Measurements from ENCODE around the gene CIC. TPM values are rescaled to one million over a fixed set of nuclear protein-coding genes. Genes with fewer than 3 reads are reported as not detected.

Gene CIC
- total and polyA plus RNA-seq, 9 of the 15 experiments (the other 6 are each of a cell fraction or from before 2014, with no cell fraction given): 0.07 to 44.7 (median 8.6) TPM

GRCh38 chr19:42270346-42271044 lies 1.4 kb downstream of the CIC start:
- BruUV-seq (replicated peaks): no TSS peak
- TF ChIP-seq TAF1 (IDR thresholded peaks at IDR 0.05; ENCODE audit: control insufficient read depth, extremely low read depth, insufficient read depth, low read length, severe bottlenecking) (peak; percentile 21), NR3C1 (CRISPR knock-in tag; IDR thresholded peaks at IDR 0.05) (no peak), POLR2G (IDR thresholded peaks at IDR 0.05; ENCODE audit: low read depth, low read length) (peak; percentile 31; the same call in 1 of the 2 replicates), CREM (IDR thresholded peaks at IDR 0.05; ENCODE audit: low read depth) (peak; percentile 47; the same call in 1 of the 2 replicates), ZNF707 (CRISPR knock-in tag; conservative IDR thresholded peaks at IDR 0.05) (no peak), ATF3 (IDR thresholded peaks at IDR 0.05) (0 out of 2 replicates have a peak, but pooled peaks have one; percentile 28), ATF3 (CRISPR knock-in tag; conservative IDR thresholded peaks at IDR 0.05) (no peak), ARID1B (IDR thresholded peaks at IDR 0.05) (peak; percentile 23; the same call in 1 of the 2 replicates), FOXO4 (CRISPR knock-in tag; IDR thresholded peaks at IDR 0.05) (no peak), MTA3 (IDR thresholded peaks at IDR 0.05; ENCODE audit: borderline replicate concordance) (0 out of 2 replicates have a peak, but pooled peaks have one; percentile 33), ZBTB34 (CRISPR knock-in tag; IDR thresholded peaks at IDR 0.05) (no peak), HMGN3 (IDR thresholded peaks at IDR 0.05; ENCODE audit: borderline replicate concordance, extremely low read depth, insufficient read length, low read depth, low read length) (no peak), CREB3L1 (IDR thresholded peaks at IDR 0.05; ENCODE audit: borderline replicate concordance, low read depth) (0 out of 2 replicates have a peak, but pooled peaks have one; percentile 15)

More at GRCh38 chr19:42270346-42271044, 1.4 kb downstream of the CIC start:
- no peak for ATAC-seq
- H3K27ac ChIP-seq (ENCODE audit: extremely low read depth, low read depth, low read length): peak overlapping the region; percentile 91
- in situ Hi-C loops (cut with MboI): no loop called here
- H3K9me3 ChIP-seq (replicated peaks; ENCODE audit: control insufficient read depth, insufficient read depth, low read depth, low read length): no peaks in the 10 kb centered on the region
- DNase-seq (ENCODE audit: extremely low read depth in 1 of 4, low spot score in 3 of 4): peak in 2 of 4 experiments; percentile 42 to 62
- peak overlapping the region; percentile 97 to 99 for H3K9ac ChIP-seq (ENCODE audit: insufficient read depth in 1 of 2, low read depth in 2 of 2, low read length in 2 of 2)
- POLR2A ChIA-PET: interaction anchor here (0.7 to 2.9 kb wide), 7 partner anchors 9 to 408 kb away, joined by 3 to 16 read pairs (median 4); no protein-coding TSS in a partner anchor
- H3K79me2 ChIP-seq (ENCODE audit: control insufficient read depth, insufficient read depth, low read length): peaks cover 32% of the 10 kb centered on the region
- H2AFZ ChIP-seq (ENCODE audit: low read depth, low read length): peak overlapping the region; percentile 53
- no peaks in the 10 kb centered on the region for H3K9me1 ChIP-seq (ENCODE audit: control insufficient read depth, insufficient read depth, low read length)
- CTCF ChIA-PET (ENCODE audit: low intra/inter-chr PET ratio): no interaction called here
- no peaks in the 10 kb centered on the region for H4K20me1 ChIP-seq (replicated peaks; ENCODE audit: control insufficient read depth, insufficient read depth, low read length)
- intact Hi-C loops (cut with micrococcal nuclease): no loop called here
- H3K4me1 ChIP-seq (replicated peaks in 1 of 2; ENCODE audit: control insufficient read depth in 2 of 2, insufficient read depth in 2 of 2, low read length in 2 of 2): peaks cover 17 to 56% of the 10 kb centered on the region in 2 experiments
- no peaks in the 10 kb centered on the region for H3K27me3 ChIP-seq (ENCODE audit: control insufficient read depth in 2 of 2, insufficient read depth in 2 of 2, low read length in 2 of 2)
- WGBS (ENCODE audit: insufficient coverage, low coverage, missing lambda C conversion rate): 9% methylated on average over 18 of the region's 18 CpGs
- H3K4me3 ChIP-seq: peak overlapping the region; percentile 54
- peaks cover 44% of the 10 kb centered on the region for H3K36me3 ChIP-seq (ENCODE audit: control insufficient read depth, insufficient read depth, low read length)
- peak overlapping the region; percentile 96 for H3K4me2 ChIP-seq (ENCODE audit: insufficient read depth, low read length)
- peak; percentile 48 for FAIRE-seq
